K562 (cell line): ENCODE data around the gene GAB2. TPM values are rescaled to one million over a fixed set of nuclear protein-coding genes. Genes with fewer than 3 reads are reported as not detected.

ENCODE experiments used
- CREB3 ChIP-seq: fragments of 450-650 bp; conservative IDR thresholded peaks from 2 replicates; pipeline ENCODE4 v1.6.1; 2016; ENCODE audit warnings: missing genetic modification characterization, low read depth, mild to moderate bottlenecking, missing compliant biosample characterization, moderate library complexity
- CUX1 ChIP-seq: fragments of 200-800 bp; sonication (Bioruptor generic); IDR thresholded peaks from 2 replicates; pipeline ENCODE4 v1.6.1; 2016; ENCODE audit warnings: missing genetic modification characterization, missing compliant biosample characterization
- E2F5 ChIP-seq: sonication (generic); formaldehyde crosslinking; IDR thresholded peaks from 2 replicates; pipeline ENCODE4 v1.8.0; 2022; ENCODE audit warnings: mild to moderate bottlenecking, missing genetic modification reagents
- FOSL1 ChIP-seq: fragments of 200-800 bp; sonication (Bioruptor generic); conservative IDR thresholded peaks from 2 replicates; pipeline ENCODE4 v1.6.1; 2016; ENCODE audit warnings: missing genetic modification characterization, missing compliant biosample characterization
- GTF3C2 ChIP-seq: IDR thresholded peaks from 3 replicates; pipeline ENCODE4 v1.6.1; 2011; ENCODE audit warnings: borderline replicate concordance, mild to moderate bottlenecking, moderate library complexity; ENCODE audit not compliant: insufficient read length; ENCODE audit errors: extremely low read depth
- JUN ChIP-seq, 2 experiments: sonication (generic) in 1 of 2; formaldehyde crosslinking in 1 of 2; IDR thresholded peaks; 2 replicates each; pipeline versions ENCODE4 v1.6.1 to v1.8.0; 2012 to 2022; ENCODE audit warnings: borderline replicate concordance in 2 of 2, mild to moderate bottlenecking in 2 of 2, improper control_type of control experiment in 1 of 2, low read depth in 1 of 2, low read length in 1 of 2, missing genetic modification reagents in 1 of 2
- LCOR ChIP-seq: sonication (generic); formaldehyde crosslinking; IDR thresholded peaks from 2 replicates; pipeline ENCODE4 v1.8.0; 2022; ENCODE audit warnings: mild to moderate bottlenecking, missing genetic modification reagents
- MAFK ChIP-seq: IDR thresholded peaks from 2 replicates; pipeline ENCODE4 v1.6.1; 2011; ENCODE audit warnings: low read length, improper control_type of control experiment
- MEIS2 ChIP-seq: fragments of 450-650 bp; IDR thresholded peaks from 2 replicates; pipeline ENCODE4 v1.6.1; 2014; ENCODE audit warnings: mild to moderate bottlenecking; ENCODE audit not compliant: partially characterized antibody
- SMARCA4 ChIP-seq: fragments of 450-650 bp; IDR thresholded peaks from 2 replicates; pipeline ENCODE4 v1.6.1; 2016
- SMARCE1 ChIP-seq: fragments of 450-650 bp; IDR thresholded peaks from 2 replicates; pipeline ENCODE4 v1.7.1; 2016; ENCODE audit warnings: mild to moderate bottlenecking
- TEAD4 ChIP-seq, 2 experiments: sonication (generic) in 1 of 2; formaldehyde crosslinking in 1 of 2; IDR thresholded peaks; 2 replicates each; pipeline versions ENCODE4 v1.6.1 to v1.8.0; 2012 to 2022; ENCODE audit warnings: borderline replicate concordance in 1 of 2, inconsistent platforms in 1 of 2, low read length in 1 of 2, mild to moderate bottlenecking in 1 of 2, missing genetic modification reagents in 1 of 2
- ZNF175 ChIP-seq: fragments of 200-800 bp; sonication (Bioruptor generic); IDR thresholded peaks from 2 replicates; pipeline ENCODE4 v1.6.1; 2016; ENCODE audit warnings: low read depth, mild to moderate bottlenecking, missing genetic modification characterization, missing compliant biosample characterization
- ZNF449 ChIP-seq: fragments of 250-450 bp; sonication (Bioruptor Pico); IDR thresholded peaks from 2 replicates; pipeline ENCODE4 v1.8.0; 2022; ENCODE audit warnings: moderate library complexity, mild to moderate bottlenecking, inconsistent platforms
- ZNF695 ChIP-seq: fragments of 450-650 bp; formaldehyde crosslinking; IDR thresholded peaks from 2 replicates; pipeline ENCODE4 v1.4.0; 2020; ENCODE audit warnings: mild to moderate bottlenecking, moderate library complexity
- ZNF77 ChIP-seq: fragments of 250-450 bp; sonication (Bioruptor Pico); IDR thresholded peaks from 2 replicates; pipeline ENCODE4 v1.5.0; 2020
- polyA plus RNA-seq, 8 experiments: library from polyadenylated mRNA; depleted of rRNA in 4 of 8; stranded (reverse) in 5 of 8; unstranded in 3 of 8; fragments of >200 nt; fragmentation: Nextera tagmentation in 2 of 8; fragmentation: Illumina TruSeq in 1 of 8; extraction: Ambion mirVana in 2 of 8; extraction: Trizol in 1 of 8; gene quantifications; 2 replicates each; pipeline versions ENCODE4 v1.2.1 to v1.2.3, GENCODE V29; 2011 to 2014; ENCODE audit warnings: inconsistent platforms in 1 of 8, missing spikeins in 1 of 8
- total RNA-seq, 7 experiments: library from RNA; depleted of rRNA in 6 of 7; stranded (reverse); fragments of >200 nt in 6 of 7; fragmentation: Illumina TruSeq in 2 of 7; extraction: Trizol in 2 of 7; gene quantifications; 2 replicates each; pipeline versions ENCODE4 v1.2.1 to v1.2.3, GENCODE V29; 2011 to 2021; ENCODE audit warnings: low replicate concordance in 1 of 7

The GAB2 gene
- total and polyA plus RNA-seq, 9 of the 15 experiments (the other 6 are each of a cell fraction or from before 2014, with no cell fraction given): 2.3 to 35.2 (median 16.1) TPM

GRCh38 chr11:78400116-78400515 is 17.5 kb downstream of the GAB2 start (continued):
- TF ChIP-seq JUN (IDR thresholded peaks at IDR 0.05; ENCODE audit: borderline replicate concordance, low read depth, low read length): no peak
- no peak for TF ChIP-seq JUN (CRISPR knock-in tag; IDR thresholded peaks at IDR 0.05; ENCODE audit: borderline replicate concordance)
- TF ChIP-seq LCOR: no peak
- peak; percentile 25; the same call in 1 of the 2 replicates for TF ChIP-seq SMARCA4
- TF ChIP-seq TEAD4 (IDR thresholded peaks at IDR 0.05; ENCODE audit: low read length): peak; percentile 54; the same call in 1 of the 2 replicates
- no peak for TF ChIP-seq TEAD4 (CRISPR knock-in tag; IDR thresholded peaks at IDR 0.05; ENCODE audit: borderline replicate concordance)
- TF ChIP-seq ZNF175: 0 out of 2 replicates have a peak, but pooled peaks have one; percentile 43
- no peak for TF ChIP-seq SMARCE1
- TF ChIP-seq ZNF77 (CRISPR knock-in tag): no peak
- TF ChIP-seq CUX1 (CRISPR knock-in tag): no peak
- no peak for TF ChIP-seq ZNF695 (CRISPR knock-in tag)
- no peak for TF ChIP-seq CREB3 (tag)
- TF ChIP-seq ZNF449 (CRISPR knock-in tag): no peak
- peak; percentile 92 for TF ChIP-seq MEIS2
- no peak for TF ChIP-seq MAFK
- TF ChIP-seq GTF3C2: no peak
- TF ChIP-seq FOSL1: no peak
- no peak for TF ChIP-seq E2F5
